ENCODE data around the gene STIP1. TPM values are rescaled to one million over a fixed set of nuclear protein-coding genes. Genes with fewer than 3 reads are reported as not detected.

The STIP1 gene
- total RNA-seq, 4 donors from 2014 or later, result 88.6 to 134 (median 94.0) TPM

GRCh38 chr11:64243236-64243854, 57.4 kb downstream of the STIP1 start:
- Histone ChIP-seq H3K4me1 (peaks cover 0 to 59% (median 45%) of the 10 kb centered on the region in 3 donors), H3K4me3 (no peak overlapping the region), H3K36me3 (peaks cover 0 to 28% of the 10 kb centered on the region in 2 donors), H3K27me3 (no peaks in the 10 kb centered on the region), H3K27ac (peak overlapping the region in 3 of 4 donors; percentile 95 to 100 (median 99)), H3K9me3 (no peaks in the 10 kb centered on the region)
- no peak for ATAC-seq
- WGBS, 2 donors (ENCODE audit: low coverage in 1 of 2), result 71 to 92% methylated on average over 2 to 5 of the region's 8 CpGs
- TF ChIP-seq POLR2AphosphoS5 (IDR thresholded peaks at IDR 0.05) (no peak), CTCF (IDR thresholded peaks at IDR 0.05) (no peak), EP300 (IDR thresholded peaks at IDR 0.05) (no peak), POLR2A (IDR thresholded peaks at IDR 0.05) (no peak)

GRCh38 chr11:64244107-64244506, 58.1 kb downstream of the STIP1 start:
- TF ChIP-seq POLR2A (IDR thresholded peaks at IDR 0.05) (no peak), CTCF (IDR thresholded peaks at IDR 0.05) (no peak), EP300 (IDR thresholded peaks at IDR 0.05) (no peak), POLR2AphosphoS5 (IDR thresholded peaks at IDR 0.05) (no peak)
- Histone ChIP-seq H3K27ac (peak overlapping the region in 2 of 4 donors; percentile 29 to 88), H3K36me3 (peaks cover 0 to 21% of the 10 kb centered on the region in 2 donors), H3K4me3 (no peak overlapping the region), H3K9me3 (no peaks in the 10 kb centered on the region), H3K4me1 (peaks cover 0 to 59% (median 45%) of the 10 kb centered on the region in 3 donors), H3K27me3 (no peaks in the 10 kb centered on the region)
- no peak for ATAC-seq
- WGBS, 2 donors (ENCODE audit: low coverage in 1 of 2), result 56% methylated on average over 2 of the region's 5 CpGs; no CpG with 5 or more reads in 1 of the 2 donors

- H3K27ac ChIP-seq, result peak overlapping the region in 3 of 4 donors; percentile 87 to 92 (median 88)
- ATAC-seq, result no peak
- no peaks in the 10 kb centered on the region for H3K9me3 ChIP-seq
- peak overlapping the region in 1 of 2 donors; percentile 69 for H3K4me3 ChIP-seq
- no peaks in the 10 kb centered on the region for H3K27me3 ChIP-seq
- TF ChIP-seq CTCF (IDR thresholded peaks at IDR 0.05) (no peak), POLR2A (IDR thresholded peaks at IDR 0.05) (no peak), EP300 (IDR thresholded peaks at IDR 0.05) (no peak), POLR2AphosphoS5 (IDR thresholded peaks at IDR 0.05) (no peak)
- H3K36me3 ChIP-seq, result peaks cover 0 to 15% of the 10 kb centered on the region in 2 donors
- peaks cover 0 to 53% (median 42%) of the 10 kb centered on the region in 3 donors for H3K4me1 ChIP-seq
- 40% methylated on average over 1 of the region's 6 CpGs; no CpG with 5 or more reads in 1 of the 2 donors for WGBS, 2 donors (ENCODE audit: low coverage in 1 of 2)
Measured at GRCh38 chr11:64244966-64245365, 59.0 kb downstream of the STIP1 start.

GRCh38 chr11:64245401-64245796, 59.4 kb downstream of the STIP1 start:
- H3K36me3 ChIP-seq, result peaks cover 0 to 15% of the 10 kb centered on the region in 2 donors
- no peak for TF ChIP-seq CTCF (IDR thresholded peaks at IDR 0.05)
- TF ChIP-seq EP300 (IDR thresholded peaks at IDR 0.05), result no peak
- no peak for TF ChIP-seq POLR2A (IDR thresholded peaks at IDR 0.05)
- no peak for TF ChIP-seq POLR2AphosphoS5 (IDR thresholded peaks at IDR 0.05)
- peak overlapping the region; percentile 52 to 69 for H3K4me3 ChIP-seq
- H3K27me3 ChIP-seq, result no peaks in the 10 kb centered on the region
- ATAC-seq, result no peak
- peaks cover 0 to 51% (median 38%) of the 10 kb centered on the region in 3 donors for H3K4me1 ChIP-seq
- no peaks in the 10 kb centered on the region for H3K9me3 ChIP-seq
- no CpG with 5 or more reads among the region's 6 CpGs for WGBS, 2 donors (ENCODE audit: low coverage in 1 of 2)
- H3K27ac ChIP-seq, result peak overlapping the region; percentile 22 to 92 (median 88)

All from gastroesophageal sphincter (tissue), 4 donors.